ENCODE data around the gene DNAH17.

Gene DNAH17

DNA sequence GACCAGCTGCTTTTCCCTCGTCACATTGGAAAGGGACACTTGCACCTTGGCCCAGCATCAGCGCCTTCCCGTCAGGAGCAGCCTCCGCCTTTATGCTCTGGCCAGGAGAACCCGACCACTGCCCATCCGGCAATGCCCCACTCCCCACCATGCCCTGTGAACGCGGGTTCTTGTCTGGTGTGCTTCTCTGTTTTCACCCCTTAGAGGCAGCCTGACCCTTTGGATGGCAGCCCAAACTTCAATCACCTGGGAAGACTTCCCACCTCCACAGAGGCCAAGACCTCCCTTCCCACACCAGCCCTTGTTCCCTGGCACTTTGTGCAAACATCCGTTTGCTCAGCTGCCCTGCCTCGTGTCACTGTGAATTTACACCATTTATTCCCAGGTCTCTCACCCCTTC, 87.0 kb downstream of the DNAH17 start:
- no peaks in the 10 kb centered on the region for H3K27me3 ChIP-seq (ENCODE audit: control insufficient read depth, low read length)
- H4K20me1 ChIP-seq (ENCODE audit: control insufficient read depth, insufficient read depth, low read depth, low read length) = no peaks in the 10 kb centered on the region
- no peak overlapping the region for H3K27ac ChIP-seq (ENCODE audit: low read depth, low read length)
- H3K4me1 ChIP-seq (ENCODE audit: control insufficient read depth, low read length) = no peaks in the 10 kb centered on the region
- H3K4me2 ChIP-seq (ENCODE audit: low read length) = no peak overlapping the region
- H3K4me3 ChIP-seq (ENCODE audit: low read length) = no peak overlapping the region
- H3K79me2 ChIP-seq (ENCODE audit: control insufficient read depth, low read length) = no peaks in the 10 kb centered on the region
- no peaks in the 10 kb centered on the region for H3K9me2 ChIP-seq (replicated peaks; ENCODE audit: control insufficient read depth, low read length)
- no peak for TF ChIP-seq EZH2phosphoT487 (IDR thresholded peaks at IDR 0.05; ENCODE audit: borderline replicate concordance, low read length)
- TF ChIP-seq, protein P1, sequence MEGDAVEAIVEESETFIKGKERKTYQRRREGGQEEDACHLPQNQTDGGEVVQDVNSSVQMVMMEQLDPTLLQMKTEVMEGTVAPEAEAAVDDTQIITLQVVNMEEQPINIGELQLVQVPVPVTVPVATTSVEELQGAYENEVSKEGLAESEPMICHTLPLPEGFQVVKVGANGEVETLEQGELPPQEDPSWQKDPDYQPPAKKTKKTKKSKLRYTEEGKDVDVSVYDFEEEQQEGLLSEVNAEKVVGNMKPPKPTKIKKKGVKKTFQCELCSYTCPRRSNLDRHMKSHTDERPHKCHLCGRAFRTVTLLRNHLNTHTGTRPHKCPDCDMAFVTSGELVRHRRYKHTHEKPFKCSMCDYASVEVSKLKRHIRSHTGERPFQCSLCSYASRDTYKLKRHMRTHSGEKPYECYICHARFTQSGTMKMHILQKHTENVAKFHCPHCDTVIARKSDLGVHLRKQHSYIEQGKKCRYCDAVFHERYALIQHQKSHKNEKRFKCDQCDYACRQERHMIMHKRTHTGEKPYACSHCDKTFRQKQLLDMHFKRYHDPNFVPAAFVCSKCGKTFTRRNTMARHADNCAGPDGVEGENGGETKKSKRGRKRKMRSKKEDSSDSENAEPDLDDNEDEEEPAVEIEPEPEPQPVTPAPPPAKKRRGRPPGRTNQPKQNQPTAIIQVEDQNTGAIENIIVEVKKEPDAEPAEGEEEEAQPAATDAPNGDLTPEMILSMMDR (IDR thresholded peaks at IDR 0.05; ENCODE audit: low read depth, low read length, poor library complexity, severe bottlenecking) = no peak
- H3K36me3 ChIP-seq (ENCODE audit: control insufficient read depth, low read length) = no peaks in the 10 kb centered on the region
- H3K9me3 ChIP-seq (ENCODE audit: control insufficient read depth, insufficient read depth, low read length) = no peaks in the 10 kb centered on the region
- H3F3A ChIP-seq (ENCODE audit: control insufficient read depth, insufficient read depth) = no peaks in the 10 kb centered on the region

DNA sequence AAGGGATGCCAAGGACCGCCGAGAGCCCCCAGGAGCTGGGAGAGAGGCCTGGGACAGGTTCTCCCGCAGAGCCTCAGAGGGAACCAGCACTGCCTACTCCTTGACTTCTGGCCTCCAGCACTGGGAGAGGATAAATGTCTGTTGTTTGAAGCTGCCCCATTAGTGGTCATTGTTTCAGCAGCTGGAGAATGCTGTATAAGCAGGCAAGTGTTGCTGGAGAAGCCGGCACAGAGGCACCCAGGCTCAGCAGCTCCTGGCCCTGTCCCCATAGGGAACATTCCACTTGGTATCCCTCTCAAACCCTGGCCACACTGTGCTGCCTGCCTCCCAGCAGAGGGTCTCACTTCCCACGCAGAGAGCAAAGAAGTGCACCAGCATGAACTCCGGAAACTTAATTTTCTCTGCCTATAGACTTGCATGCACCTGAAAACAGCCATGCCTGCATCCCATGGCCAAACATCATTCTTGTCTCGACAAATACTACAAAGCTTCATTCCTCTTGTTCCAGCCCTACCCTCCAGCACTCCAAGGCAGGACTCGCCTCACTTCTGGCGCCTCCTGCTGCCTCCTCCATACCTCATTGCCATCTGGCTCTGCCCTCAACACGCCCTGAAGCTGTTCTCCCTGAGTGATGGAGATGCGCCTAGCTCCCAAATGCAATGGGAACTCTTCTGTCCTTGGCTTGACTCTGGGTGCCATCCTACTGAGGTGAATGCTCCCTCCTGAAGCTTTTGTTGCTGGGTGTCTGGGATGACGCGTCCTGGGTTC, 88.1 kb downstream of the DNAH17 start:
- no peaks in the 10 kb centered on the region for H3K79me2 ChIP-seq (ENCODE audit: control insufficient read depth, low read length)
- no peak for TF ChIP-seq EZH2phosphoT487 (IDR thresholded peaks at IDR 0.05; ENCODE audit: borderline replicate concordance, low read length)
- TF ChIP-seq, protein P1 (IDR thresholded peaks at IDR 0.05; ENCODE audit: low read depth, low read length, poor library complexity, severe bottlenecking) = no peak
- no peak overlapping the region for H3K4me2 ChIP-seq (ENCODE audit: low read length)
- no peaks in the 10 kb centered on the region for H3K9me3 ChIP-seq (ENCODE audit: control insufficient read depth, insufficient read depth, low read length)
- H3K4me3 ChIP-seq (ENCODE audit: low read length) = no peak overlapping the region
- no peaks in the 10 kb centered on the region for H3K9me2 ChIP-seq (replicated peaks; ENCODE audit: control insufficient read depth, low read length)
- H3K27ac ChIP-seq (ENCODE audit: low read depth, low read length) = no peak overlapping the region
- H3K4me1 ChIP-seq (ENCODE audit: control insufficient read depth, low read length) = no peaks in the 10 kb centered on the region
- H3K36me3 ChIP-seq (ENCODE audit: control insufficient read depth, low read length) = no peaks in the 10 kb centered on the region
- H3F3A ChIP-seq (ENCODE audit: control insufficient read depth, insufficient read depth) = no peaks in the 10 kb centered on the region
- no peaks in the 10 kb centered on the region for H4K20me1 ChIP-seq (ENCODE audit: control insufficient read depth, insufficient read depth, low read depth, low read length)
- H3K27me3 ChIP-seq (ENCODE audit: control insufficient read depth, low read length) = no peaks in the 10 kb centered on the region

DNA sequence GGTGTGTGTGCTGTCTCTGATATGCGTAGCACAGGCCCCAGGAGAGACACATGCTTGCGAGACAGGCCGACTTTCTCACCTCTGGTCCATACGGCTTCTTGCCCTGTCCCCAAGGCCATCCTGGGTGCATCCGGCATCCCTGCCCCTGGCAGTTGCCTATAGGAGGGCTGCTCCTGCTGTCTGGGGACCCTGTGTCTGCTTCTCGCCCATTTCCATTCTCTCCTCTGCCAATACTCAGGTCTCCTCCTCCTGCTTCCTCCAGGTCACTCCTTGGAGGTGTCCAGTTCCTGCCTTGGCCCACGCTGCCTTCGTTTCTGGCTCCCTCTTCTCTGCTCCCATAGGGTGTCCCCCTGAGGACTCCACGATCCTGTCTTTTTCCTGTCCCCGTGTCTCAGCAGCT, 89.0 kb downstream of the DNAH17 start:
- no peak overlapping the region for H3K4me2 ChIP-seq (ENCODE audit: low read length)
- H3F3A ChIP-seq (ENCODE audit: control insufficient read depth, insufficient read depth) = no peaks in the 10 kb centered on the region
- H3K9me2 ChIP-seq (replicated peaks; ENCODE audit: control insufficient read depth, low read length) = no peaks in the 10 kb centered on the region
- no peak overlapping the region for H3K27ac ChIP-seq (ENCODE audit: low read depth, low read length)
- no peaks in the 10 kb centered on the region for H3K79me2 ChIP-seq (ENCODE audit: control insufficient read depth, low read length)
- no peaks in the 10 kb centered on the region for H3K27me3 ChIP-seq (ENCODE audit: control insufficient read depth, low read length)
- H3K9me3 ChIP-seq (ENCODE audit: control insufficient read depth, insufficient read depth, low read length) = no peaks in the 10 kb centered on the region
- H3K4me1 ChIP-seq (ENCODE audit: control insufficient read depth, low read length) = no peaks in the 10 kb centered on the region
- H3K4me3 ChIP-seq (ENCODE audit: low read length) = no peak overlapping the region
- TF ChIP-seq, protein P1 (IDR thresholded peaks at IDR 0.05; ENCODE audit: low read depth, low read length, poor library complexity, severe bottlenecking) = no peak
- TF ChIP-seq EZH2phosphoT487 (IDR thresholded peaks at IDR 0.05; ENCODE audit: borderline replicate concordance, low read length) = no peak
- no peaks in the 10 kb centered on the region for H3K36me3 ChIP-seq (ENCODE audit: control insufficient read depth, low read length)
- no peaks in the 10 kb centered on the region for H4K20me1 ChIP-seq (ENCODE audit: control insufficient read depth, insufficient read depth, low read depth, low read length)

Data from DOHH2 (cell line).